GM19025 (cell line): ENCODE data around the gene DOLPP1.

Source experiments
- ATAC-seq: cut with Tn5 transposase; IDR thresholded peaks from one replicate; pipeline ENCODE4 v1.9.1; 2021; ENCODE audit warnings: mild to moderate bottlenecking, low read depth, moderate library complexity; ENCODE audit not compliant: unreplicated experiment

Gene DOLPP1

GRCh38 chr9:129063061-129063460 lies 17.9 kb upstream of the DOLPP1 start:
- ATAC-seq: no peak

GRCh38 chr9:129064499-129064908 lies 16.4 kb upstream of the DOLPP1 start:
- no peak for ATAC-seq

GRCh38 chr9:129068110-129068509 lies 12.8 kb upstream of the DOLPP1 start:
- no peak for ATAC-seq

- ATAC-seq: no peak
Measured at GRCh38 chr9:129068990-129069861, 11.7 kb upstream of the DOLPP1 start.

- no peak for ATAC-seq
Measured at GRCh38 chr9:129069862-129070641, 10.9 kb upstream of the DOLPP1 start.

- no peak for ATAC-seq
Measured at GRCh38 chr9:129070696-129071525, 10.0 kb upstream of the DOLPP1 start.

GRCh38 chr9:129071526-129072126 lies 9.3 kb upstream of the DOLPP1 start:
- ATAC-seq: no peak

GRCh38 chr9:129072171-129072570 lies 8.7 kb upstream of the DOLPP1 start:
- no peak for ATAC-seq

GRCh38 chr9:129073404-129073803 lies 7.5 kb upstream of the DOLPP1 start:
- no peak for ATAC-seq

- ATAC-seq: no peak
Measured at GRCh38 chr9:129074106-129074505, 6.8 kb upstream of the DOLPP1 start.

- no peak for ATAC-seq
Measured at GRCh38 chr9:129075996-129076639, 4.8 kb upstream of the DOLPP1 start.

- no peak for ATAC-seq
Measured at GRCh38 chr9:129076640-129077037, 4.3 kb upstream of the DOLPP1 start.

GRCh38 chr9:129077236-129077635 lies 3.7 kb upstream of the DOLPP1 start:
- ATAC-seq: no peak

GRCh38 chr9:129078691-129079503 lies 2.0 kb upstream of the DOLPP1 start:
- no peak for ATAC-seq

- ATAC-seq: no peak
Measured at GRCh38 chr9:129079829-129080228, 1.1 kb upstream of the DOLPP1 start.

GRCh38 chr9:129080298-129080600 lies 662 bp upstream of the DOLPP1 start:
- no peak for ATAC-seq

GRCh38 chr9:129081388-129081904 lies 535 bp downstream of the DOLPP1 start:
- ATAC-seq: no peak

- no peak for ATAC-seq
Measured at GRCh38 chr9:129084087-129084486, 3.2 kb downstream of the DOLPP1 start.

- no peak for ATAC-seq
Measured at GRCh38 chr9:129089246-129089645, 8.3 kb downstream of the DOLPP1 start.
